ENCODE measurements around the gene DNPEP. TPM values are rescaled to one million over a fixed set of nuclear protein-coding genes. Genes with fewer than 3 reads are reported as not detected.

The DNPEP gene
- total and polyA plus RNA-seq, 2 donors (not counting 1 experiment from before 2014, with no cell fraction given), result 82.6 to 91.7 TPM

DNA sequence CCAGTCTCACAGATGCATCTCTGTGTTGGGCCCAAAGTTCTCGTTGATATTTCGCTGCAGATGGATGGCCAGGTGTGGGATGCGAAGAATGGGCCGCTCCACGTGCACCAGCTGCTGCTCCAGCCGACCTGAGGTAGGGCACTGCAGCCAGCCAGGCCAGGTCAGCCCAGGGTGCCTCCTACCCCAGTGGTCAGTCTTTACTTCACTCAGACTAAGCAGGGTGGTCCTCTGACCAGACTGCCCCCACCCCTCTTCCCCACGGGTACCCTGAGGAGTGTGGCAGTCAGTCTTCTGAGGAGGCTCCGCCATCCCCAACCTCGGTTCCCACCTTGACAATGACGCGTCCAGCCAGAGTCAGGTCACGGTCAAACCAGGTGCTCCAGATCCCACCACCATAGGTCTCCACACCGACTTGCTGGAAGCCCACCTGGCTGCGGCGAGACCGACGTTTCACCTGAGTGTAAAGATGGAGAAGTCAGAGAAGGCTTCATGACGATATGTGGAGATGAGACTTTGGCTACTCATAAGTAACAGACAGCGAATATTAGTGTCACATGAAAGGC lies 1.7 kb downstream of the DNPEP start:
- no peaks in the 10 kb centered on the region for H3K9me3 ChIP-seq (ENCODE audit: control extremely low read depth in 1 of 3, control insufficient read depth in 2 of 3, insufficient read depth in 1 of 3, low read length in 2 of 3)
- H3K27ac ChIP-seq (ENCODE audit: low read length in 2 of 2), result no peak overlapping the region
- Mint-ChIP-seq H3K4me3 (peak overlapping the region; percentile 95), H3K9me3 (ENCODE audit: insufficient read depth) (no peaks in the 10 kb centered on the region), H3K27ac (no peak overlapping the region), H3K4me1 (peaks cover 13% of the 10 kb centered on the region), H3K27me3 (no peaks in the 10 kb centered on the region)
- H3K27me3 ChIP-seq (replicated peaks in 1 of 4; ENCODE audit: control extremely low read depth in 1 of 4, control insufficient read depth in 3 of 4, insufficient read depth in 4 of 4, low read length in 3 of 4), result no peaks in the 10 kb centered on the region
- no peak overlapping the region for H3K9ac ChIP-seq (ENCODE audit: low read length)
- no peak overlapping the region for H3K4me3 ChIP-seq (ENCODE audit: control extremely low read depth in 1 of 5, extremely low read depth in 1 of 5, insufficient read depth in 1 of 5, low read depth in 2 of 5, low read length in 4 of 5)
- ChIA-PET CTCF (no interaction called here), POLR2A (no interaction called here)
- no peak for ATAC-seq (ENCODE audit: low read depth)
- intact Hi-C loops (cut with micrococcal nuclease), result loop anchor here (2.0 to 5.0 kb wide), 5 partner anchors 89 to 1169 kb away; partner anchors contain the start of genes ARPC2 and CTDSP1
- peak; percentile 27 for DNase-seq
- TF ChIP-seq, protein P1, sequence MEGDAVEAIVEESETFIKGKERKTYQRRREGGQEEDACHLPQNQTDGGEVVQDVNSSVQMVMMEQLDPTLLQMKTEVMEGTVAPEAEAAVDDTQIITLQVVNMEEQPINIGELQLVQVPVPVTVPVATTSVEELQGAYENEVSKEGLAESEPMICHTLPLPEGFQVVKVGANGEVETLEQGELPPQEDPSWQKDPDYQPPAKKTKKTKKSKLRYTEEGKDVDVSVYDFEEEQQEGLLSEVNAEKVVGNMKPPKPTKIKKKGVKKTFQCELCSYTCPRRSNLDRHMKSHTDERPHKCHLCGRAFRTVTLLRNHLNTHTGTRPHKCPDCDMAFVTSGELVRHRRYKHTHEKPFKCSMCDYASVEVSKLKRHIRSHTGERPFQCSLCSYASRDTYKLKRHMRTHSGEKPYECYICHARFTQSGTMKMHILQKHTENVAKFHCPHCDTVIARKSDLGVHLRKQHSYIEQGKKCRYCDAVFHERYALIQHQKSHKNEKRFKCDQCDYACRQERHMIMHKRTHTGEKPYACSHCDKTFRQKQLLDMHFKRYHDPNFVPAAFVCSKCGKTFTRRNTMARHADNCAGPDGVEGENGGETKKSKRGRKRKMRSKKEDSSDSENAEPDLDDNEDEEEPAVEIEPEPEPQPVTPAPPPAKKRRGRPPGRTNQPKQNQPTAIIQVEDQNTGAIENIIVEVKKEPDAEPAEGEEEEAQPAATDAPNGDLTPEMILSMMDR (IDR thresholded peaks at IDR 0.05), result no peak
- TF ChIP-seq EZH2 (IDR thresholded peaks at IDR 0.05; ENCODE audit: borderline replicate concordance, insufficient read depth, low read depth, low read length, poor library complexity, severe bottlenecking), result no peak
- no peak overlapping the region for H2AFZ ChIP-seq (ENCODE audit: insufficient read depth, low read depth, low read length, poor library complexity, severe bottlenecking)
- peaks cover 0 to 49% of the 10 kb centered on the region in 2 experiments for H3K36me3 ChIP-seq (replicated peaks in 1 of 2; ENCODE audit: control extremely low read depth in 1 of 2, control insufficient read depth in 1 of 2, extremely low read depth in 1 of 2, insufficient read depth in 2 of 2, low read length in 1 of 2)
- 97% methylated on average over 11 of the region's 19 CpGs for WGBS (ENCODE audit: insufficient coverage)
- H3K4me1 ChIP-seq (ENCODE audit: control insufficient read depth in 2 of 2, insufficient read depth in 2 of 2, low read length in 2 of 2), result peaks cover 15 to 18% of the 10 kb centered on the region in 2 donors
- no peaks in the 10 kb centered on the region for H4K20me1 ChIP-seq (ENCODE audit: control insufficient read depth, insufficient read depth, low read length, poor library complexity, severe bottlenecking)
- peak overlapping the region; percentile 92 for H3K4me2 ChIP-seq (replicated peaks; ENCODE audit: low read depth, low read length, poor library complexity, severe bottlenecking)
- H3K79me2 ChIP-seq (ENCODE audit: control insufficient read depth, insufficient read depth, low read length), result peaks cover 19% of the 10 kb centered on the region

DNA sequence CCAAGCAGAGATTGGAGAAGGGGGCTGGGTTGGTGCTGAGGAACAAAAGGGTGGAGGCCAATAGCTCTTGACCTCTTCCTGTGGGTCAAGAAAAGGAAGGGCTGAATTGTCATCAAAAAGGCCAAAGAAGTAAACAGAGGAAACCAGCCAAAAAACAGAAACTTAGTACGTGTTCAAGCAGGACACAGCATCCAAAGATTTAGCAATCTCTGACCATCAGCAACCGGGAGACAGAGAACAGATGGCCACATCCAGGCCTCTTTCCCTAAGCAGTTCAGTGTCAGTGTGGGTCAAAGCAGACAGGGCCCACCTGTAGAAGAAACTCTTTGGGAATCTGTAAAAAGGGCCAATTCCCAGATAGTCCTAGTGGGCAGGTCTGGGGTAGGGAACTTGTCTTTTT lies 2.9 kb downstream of the DNPEP start:
- no peaks in the 10 kb centered on the region for H4K20me1 ChIP-seq (ENCODE audit: control insufficient read depth, insufficient read depth, low read length, poor library complexity, severe bottlenecking)
- Mint-ChIP-seq H3K4me1 (peaks cover 13% of the 10 kb centered on the region), H3K27ac (no peak overlapping the region), H3K27me3 (no peaks in the 10 kb centered on the region), H3K9me3 (ENCODE audit: insufficient read depth) (no peaks in the 10 kb centered on the region), H3K4me3 (peak overlapping the region; percentile 27)
- no peak for ATAC-seq (ENCODE audit: low read depth)
- intact Hi-C loops (cut with micrococcal nuclease), result loop anchor here (5.0 kb wide), 4 partner anchors 88 to 1168 kb away; partner anchors contain the start of genes ARPC2 and CTDSP1
- no peak for DNase-seq
- H2AFZ ChIP-seq (ENCODE audit: insufficient read depth, low read depth, low read length, poor library complexity, severe bottlenecking), result no peak overlapping the region
- ChIA-PET POLR2A (no interaction called here), CTCF (no interaction called here)
- H3K4me1 ChIP-seq (ENCODE audit: control insufficient read depth in 2 of 2, insufficient read depth in 2 of 2, low read length in 2 of 2), result peaks cover 15 to 18% of the 10 kb centered on the region in 2 donors
- no peaks in the 10 kb centered on the region for H3K9me3 ChIP-seq (ENCODE audit: control extremely low read depth in 1 of 3, control insufficient read depth in 2 of 3, insufficient read depth in 1 of 3, low read length in 2 of 3)
- H3K4me3 ChIP-seq (ENCODE audit: control extremely low read depth in 1 of 5, extremely low read depth in 1 of 5, insufficient read depth in 1 of 5, low read depth in 2 of 5, low read length in 4 of 5), result no peak overlapping the region
- H3K36me3 ChIP-seq (replicated peaks in 1 of 2; ENCODE audit: control extremely low read depth in 1 of 2, control insufficient read depth in 1 of 2, extremely low read depth in 1 of 2, insufficient read depth in 2 of 2, low read length in 1 of 2), result peaks cover 0 to 57% of the 10 kb centered on the region in 2 experiments
- H3K4me2 ChIP-seq (replicated peaks; ENCODE audit: low read depth, low read length, poor library complexity, severe bottlenecking), result no peak overlapping the region
- no peaks in the 10 kb centered on the region for H3K27me3 ChIP-seq (replicated peaks in 1 of 4; ENCODE audit: control extremely low read depth in 1 of 4, control insufficient read depth in 3 of 4, insufficient read depth in 4 of 4, low read length in 3 of 4)
- peaks cover 19% of the 10 kb centered on the region for H3K79me2 ChIP-seq (ENCODE audit: control insufficient read depth, insufficient read depth, low read length)
- WGBS (ENCODE audit: insufficient coverage), result 100% methylated on average over 2 of the region's 2 CpGs
- H3K9ac ChIP-seq (ENCODE audit: low read length), result no peak overlapping the region
- TF ChIP-seq, protein P1 (IDR thresholded peaks at IDR 0.05), result no peak
- no peak for TF ChIP-seq EZH2 (IDR thresholded peaks at IDR 0.05; ENCODE audit: borderline replicate concordance, insufficient read depth, low read depth, low read length, poor library complexity, severe bottlenecking)
- H3K27ac ChIP-seq (ENCODE audit: low read length in 2 of 2), result no peak overlapping the region

Data from B cell (primary cell).